ENCODE results near the gene C1orf167. TPM values are rescaled to one million over a fixed set of nuclear protein-coding genes. Genes with fewer than 3 reads are reported as not detected.

The C1orf167 gene
- total and polyA plus RNA-seq, 10 of the 15 experiments (the other 5 are each of a cell fraction or from before 2014, with no cell fraction given) = 0.17 to 0.31 TPM; not detected in 8

GRCh38 chr1:11786168-11786567 is 24.2 kb downstream of the C1orf167 start:
- ChIA-PET POLR2A (interaction anchor here (1.3 to 1.4 kb wide), 2 partner anchors 17 to 20 kb away, joined by 3 read pairs; no protein-coding TSS in a partner anchor), CTCF (interaction anchor here (0.7 to 4.9 kb wide), 10 partner anchors 11 to 1230 kb away, joined by 3 to 24 read pairs (median 4); partner anchors contain the start of genes CLCN6 and MTHFR), RAD21 (ENCODE audit: unreplicated experiment) (interaction anchor here (0.9 kb wide), 1 partner anchor 22 kb away, joined by 3 read pairs; no protein-coding TSS in a partner anchor), SMC1A (ENCODE audit: uncharacterized antibody, unreplicated experiment) (no interaction called here)
- in situ Hi-C loops (cut with MboI) = no loop called here
- Histone ChIP-seq H3K9me3 (replicated peaks; ENCODE audit: control insufficient read depth, insufficient read depth, low read length) (no peaks in the 10 kb centered on the region), H3K4me1 (ENCODE audit: control insufficient read depth, insufficient read depth, low read length) (peaks cover 4% of the 10 kb centered on the region; the same call in 1 of the 2 replicates), H3K4me2 (ENCODE audit: control insufficient read depth, insufficient read depth) (no peak overlapping the region), H3K27ac (ENCODE audit: control insufficient read depth, insufficient read depth) (no peak overlapping the region), H3K27me3 (replicated peaks in 1 of 2; ENCODE audit: control insufficient read depth in 2 of 2, insufficient read depth in 2 of 2, low read length in 1 of 2) (no peaks in the 10 kb centered on the region), H4K20me1 (ENCODE audit: control insufficient read depth, insufficient read depth) (no peaks in the 10 kb centered on the region), H3K4me3 (no peak overlapping the region), H3K79me2 (ENCODE audit: control insufficient read depth, insufficient read depth, low read length) (no peaks in the 10 kb centered on the region), H2AFZ (ENCODE audit: control insufficient read depth, low read depth, low read length) (no peak overlapping the region), H3K9ac (ENCODE audit: control insufficient read depth, insufficient read depth, low read length) (no peak overlapping the region), H3K36me3 (ENCODE audit: control insufficient read depth in 2 of 2, insufficient read depth in 2 of 2, low read length in 1 of 2) (no peaks in the 10 kb centered on the region)
- intact Hi-C loops (cut with micrococcal nuclease; ENCODE audit: unreplicated experiment) = loop anchor here (5.0 kb wide), 1 partner anchor 106 kb away; no protein-coding TSS in a partner anchor
- BruUV-seq (replicated peaks) = TSS peak; percentile 56
- TF ChIP-seq ATF2 (IDR thresholded peaks at IDR 0.05; ENCODE audit: low read length) (no peak), SMAD5 (IDR thresholded peaks at IDR 0.05; ENCODE audit: low read depth) (no peak), POU2F2 (IDR thresholded peaks at IDR 0.05; ENCODE audit: borderline replicate concordance, low read depth, low read length) (no peak), BCLAF1 (IDR thresholded peaks at IDR 0.05) (no peak), KLF5 (IDR thresholded peaks at IDR 0.05; ENCODE audit: partially characterized antibody) (no peak), YY1 (IDR thresholded peaks at IDR 0.05; ENCODE audit: low read depth, low read length) (no peak), EP300 (IDR thresholded peaks at IDR 0.05; ENCODE audit: borderline replicate concordance in 1 of 2, control insufficient read depth in 1 of 2, low read depth in 2 of 2, low read length in 2 of 2) (no peak), SKIL (IDR thresholded peaks at IDR 0.05; ENCODE audit: low read depth, poor library complexity, severe bottlenecking) (no peak), ZNF217 (IDR thresholded peaks at IDR 0.05) (no peak), SUZ12 (IDR thresholded peaks at IDR 0.05; ENCODE audit: unreplicated experiment) (no peak), EGR1 (IDR thresholded peaks at IDR 0.05; ENCODE audit: borderline replicate concordance in 1 of 2, low read depth in 2 of 2, low read length in 2 of 2) (no peak), ESRRA (IDR thresholded peaks at IDR 0.05; ENCODE audit: low read length) (no peak), POLR2A (IDR thresholded peaks at IDR 0.05; ENCODE audit: low read depth, low read length) (no peak), CBX5 (IDR thresholded peaks at IDR 0.05; ENCODE audit: low read depth) (no peak), JUND (IDR thresholded peaks at IDR 0.05; ENCODE audit: low read depth, low read length) (no peak)
- ATAC-seq (no peak), FAIRE-seq (no peak), DNase-seq (ENCODE audit: low read depth, low spot score) (no peak)
- WGBS (ENCODE audit: insufficient coverage, insufficient replicate concordance, low lambda C conversion rate, missing lambda C conversion rate) = 14% methylated on average over 5 of the region's 5 CpGs
